Stomach (tissue), 4 donors: Measurements from ENCODE around the gene SF3A2.
A peak's percentile ranks its signal among the peaks of the same experiment; 100 is the strongest.

Source experiments
- CTCF ChIP-seq, 7 experiments: fragments of 450-650 bp in 4 of 7; fragments of 200-600 bp in 3 of 7; sonication (generic) in 3 of 7; IDR thresholded peaks; one replicate each; pipeline ENCODE4 v1.5.1; 2016 to 2019; ENCODE audit warnings: antibody characterized with exemption in 7 of 7, control low read depth in 2 of 7, mild to moderate bottlenecking in 1 of 7
- EP300 ChIP-seq: sonication (generic); formaldehyde crosslinking; IDR thresholded peaks from one replicate; pipeline ENCODE4 v1.6.1; 2017; ENCODE audit warnings: antibody characterized with exemption
- POLR2A ChIP-seq, 4 donors: fragments of 450-650 bp; IDR thresholded peaks; one replicate each; pipeline ENCODE4 v1.6.1; 2016; ENCODE audit warnings: antibody characterized with exemption in 4 of 4, control low read depth in 2 of 4, mild to moderate bottlenecking in 1 of 4, moderate library complexity in 1 of 4

DNA sequence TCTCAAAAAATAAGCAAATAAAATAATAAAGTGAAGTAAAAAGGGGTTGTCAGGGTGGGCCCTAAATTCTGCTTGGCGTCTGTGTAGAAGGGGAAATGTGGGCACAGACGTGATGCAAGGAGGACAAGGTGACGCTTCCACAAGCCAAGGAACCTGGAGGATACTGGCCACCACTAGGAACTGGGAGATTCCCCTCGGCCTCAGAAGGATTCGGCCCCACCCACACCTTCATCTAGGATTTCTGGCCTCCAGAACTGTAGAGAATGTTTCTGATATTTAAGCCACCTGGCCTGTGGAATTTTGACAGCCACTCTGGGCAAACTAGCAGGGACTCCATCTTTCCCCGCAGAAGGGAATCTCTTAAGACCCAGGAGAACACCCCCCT, 1.6 kb upstream of the SF3A2 start:
- peak in 1 of 7 experiments; percentile 4 for TF ChIP-seq CTCF (IDR thresholded peaks at IDR 0.05)
- no peak for TF ChIP-seq EP300
- TF ChIP-seq POLR2A (IDR thresholded peaks at IDR 0.05), result no peak
